Tibial artery (tissue), 4 donors: ENCODE data around the gene TMEM81.

ENCODE experiments used
- DNase-seq, 2 donors: peaks; one replicate each; pipeline ENCODE4 v3.0.0-alpha.2; 2019
- H3K27ac ChIP-seq, 2 donors: fragments of 200-600 bp; sonication (generic) in 1 of 2; 1 replicate in 1 of 2; 2 replicates in 1 of 2; pipeline ENCODE4 v1.5.1; 2018 to 2019; ENCODE audit warnings: mild to moderate bottlenecking in 1 of 2
- H3K27me3 ChIP-seq, 2 donors: fragments of 200-600 bp; sonication (generic) in 1 of 2; one replicate each; pipeline versions ENCODE4 v1.5.1 to v1.6.0; 2016 to 2019
- H3K36me3 ChIP-seq, 3 donors: fragments of 200-600 bp; sonication (generic) in 2 of 3; one replicate each; pipeline ENCODE4 v1.5.1; 2016 to 2019; ENCODE audit warnings: mild to moderate bottlenecking in 2 of 3
- H3K4me1 ChIP-seq, 4 donors: fragments of 200-600 bp; sonication (generic) in 2 of 4; 1 replicate in 3 of 4; 2 replicates in 1 of 4; pipeline ENCODE4 v1.5.1; 2016 to 2019
- H3K4me3 ChIP-seq, 2 donors: fragments of 200-600 bp; sonication (generic) in 1 of 2; 1 replicate in 1 of 2; 2 replicates in 1 of 2; pipeline ENCODE4 v1.5.1; 2018 to 2019; ENCODE audit warnings: mild to moderate bottlenecking in 2 of 2
- H3K9me3 ChIP-seq, 3 donors: fragments of 200-600 bp; sonication (generic) in 1 of 3; one replicate each; pipeline ENCODE4 v1.5.1; 2016 to 2019
- CTCF ChIP-seq, 2 experiments: fragments of 200-600 bp in 1 of 2; fragments of 450-650 bp in 1 of 2; IDR thresholded peaks; one replicate each; pipeline ENCODE4 v1.5.1; 2017 to 2019; ENCODE audit warnings: antibody characterized with exemption in 2 of 2, mild to moderate bottlenecking in 1 of 2, moderate library complexity in 1 of 2
- intact Hi-C: fragments of 100-400 bp; cut with DNase I; formaldehyde crosslinking; loops from one replicate; pipeline ENCODE4 v1.15.0; 2023; ENCODE audit warnings: low total_unique reads

TMEM81 gene

DNA sequence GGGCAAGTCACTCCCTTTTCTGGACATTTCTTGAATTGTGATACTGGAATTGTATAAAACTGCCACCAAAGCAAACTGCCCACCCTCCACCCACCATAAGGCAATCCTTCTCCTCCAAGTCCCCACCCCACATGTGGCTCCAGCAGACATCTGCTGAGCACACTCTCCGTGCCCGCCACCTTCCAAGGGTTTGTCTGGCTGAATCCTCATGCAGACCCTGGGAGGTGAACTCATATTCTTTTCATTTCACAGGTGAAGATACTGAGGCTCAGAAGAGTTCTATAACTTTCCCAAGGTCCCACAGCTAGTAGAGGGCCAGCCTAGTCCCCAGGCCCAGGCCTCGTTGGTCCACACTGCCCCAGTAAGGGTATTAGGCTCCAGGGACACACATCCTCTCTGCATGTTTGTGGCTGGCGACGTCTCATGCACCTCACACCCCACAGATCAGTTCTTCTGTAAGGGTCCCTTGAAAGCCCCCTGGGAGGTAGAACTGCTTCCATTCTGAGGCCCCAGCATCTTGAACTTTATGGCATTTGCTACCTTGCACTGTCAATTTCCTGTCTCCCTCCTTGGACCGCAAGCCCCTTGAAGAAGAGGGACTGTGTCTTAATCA, 27.2 kb downstream of the TMEM81 start:
- Histone ChIP-seq H3K4me3 (no peak overlapping the region), H3K36me3 (no peaks in the 10 kb centered on the region), H3K27me3 (peaks cover 0 to 14% of the 10 kb centered on the region in 2 donors), H3K4me1 (peaks cover 0 to 7% (median 2%) of the 10 kb centered on the region in 4 donors), H3K9me3 (no peaks in the 10 kb centered on the region), H3K27ac (no peak overlapping the region)
- intact Hi-C loops, result no loop called here
- DNase-seq, result no peak
- TF ChIP-seq CTCF (IDR thresholded peaks at IDR 0.05), result no peak

GRCh38 chr1:205056188-205056611, 28.1 kb downstream of the TMEM81 start:
- H3K36me3 ChIP-seq, result no peaks in the 10 kb centered on the region
- no peak overlapping the region for H3K4me3 ChIP-seq
- no peak overlapping the region for H3K27ac ChIP-seq
- DNase-seq, result no peak
- no peak for TF ChIP-seq CTCF (IDR thresholded peaks at IDR 0.05)
- H3K27me3 ChIP-seq, result peaks cover 0 to 20% of the 10 kb centered on the region in 2 donors
- peaks cover 0 to under 1% (median 0%) of the 10 kb centered on the region in 4 donors for H3K4me1 ChIP-seq
- H3K9me3 ChIP-seq, result no peaks in the 10 kb centered on the region
- intact Hi-C loops, result no loop called here

DNA sequence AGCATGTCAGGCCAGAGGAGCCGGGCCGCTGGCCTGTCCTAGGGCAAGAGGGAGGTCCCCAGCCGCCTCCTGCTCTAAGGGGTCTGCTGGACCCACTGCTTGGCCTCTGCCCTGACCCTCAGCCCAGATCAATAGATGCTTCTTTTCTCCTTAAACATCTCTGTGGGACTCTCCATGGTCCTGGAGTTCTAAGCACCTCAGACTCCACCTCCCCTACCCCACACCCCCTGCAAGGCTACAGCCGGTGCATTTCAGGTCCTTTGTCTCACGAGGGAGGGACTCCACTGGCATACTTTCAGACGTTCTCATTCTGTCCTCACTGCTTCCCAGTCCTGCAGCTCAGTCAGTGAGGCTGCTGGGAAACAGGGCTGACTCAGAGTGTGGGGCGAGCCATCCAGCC, 30.2 kb downstream of the TMEM81 start:
- Histone ChIP-seq H3K4me1 (no peaks in the 10 kb centered on the region), H3K27ac (no peak overlapping the region), H3K4me3 (no peak overlapping the region), H3K27me3 (peaks cover 0 to 33% of the 10 kb centered on the region in 2 donors), H3K36me3 (no peaks in the 10 kb centered on the region), H3K9me3 (no peaks in the 10 kb centered on the region)
- intact Hi-C loops, result no loop called here
- TF ChIP-seq CTCF (IDR thresholded peaks at IDR 0.05), result no peak
- DNase-seq, result no peak

DNA sequence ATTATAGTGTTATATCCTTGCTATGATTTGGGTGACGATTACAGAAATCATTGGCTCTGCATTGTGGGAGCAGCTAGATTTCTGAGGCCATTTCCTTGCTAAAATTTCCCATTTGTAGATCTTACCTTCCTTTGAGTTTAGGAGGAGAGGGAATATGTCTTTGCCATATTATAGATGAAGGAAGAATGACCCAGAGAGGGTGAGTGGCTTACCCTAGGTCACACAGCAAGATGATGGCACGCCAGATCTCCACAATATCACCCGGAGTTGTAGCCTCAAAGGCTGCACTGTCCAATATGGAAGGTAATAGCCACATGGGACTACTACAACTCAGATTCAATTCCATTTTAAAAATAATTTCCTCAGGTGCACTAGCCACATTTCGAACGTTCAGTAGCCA, 31.0 kb downstream of the TMEM81 start:
- Histone ChIP-seq H3K4me3 (no peak overlapping the region), H3K9me3 (no peaks in the 10 kb centered on the region), H3K27ac (no peak overlapping the region), H3K36me3 (no peaks in the 10 kb centered on the region), H3K4me1 (no peaks in the 10 kb centered on the region), H3K27me3 (peaks cover 0 to 37% of the 10 kb centered on the region in 2 donors)
- TF ChIP-seq CTCF (IDR thresholded peaks at IDR 0.05), result no peak
- DNase-seq, result no peak
- intact Hi-C loops, result no loop called here

DNA sequence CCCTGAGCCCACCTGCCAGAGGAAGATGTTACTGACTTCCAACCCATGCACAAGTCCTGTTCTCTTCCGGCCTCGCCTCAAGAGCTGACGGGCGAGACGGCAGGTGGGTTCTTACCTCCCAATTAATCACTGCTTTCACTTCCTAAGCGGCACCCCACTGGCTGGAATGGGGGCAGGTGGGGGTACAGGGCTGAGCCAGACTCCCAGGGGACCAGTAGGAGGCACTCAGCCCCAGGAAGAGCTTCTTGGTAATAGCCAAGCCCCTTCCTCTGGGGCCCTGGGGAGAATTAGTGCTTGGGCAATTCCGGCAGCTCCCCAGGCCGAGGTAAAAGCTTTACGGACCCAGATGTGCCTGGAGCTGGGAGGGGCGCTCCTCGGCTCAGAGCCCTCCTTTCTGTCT, 31.6 kb downstream of the TMEM81 start:
- Histone ChIP-seq H3K9me3 (no peaks in the 10 kb centered on the region), H3K36me3 (no peaks in the 10 kb centered on the region), H3K4me3 (no peak overlapping the region), H3K4me1 (no peaks in the 10 kb centered on the region), H3K27me3 (peaks cover 0 to 43% of the 10 kb centered on the region in 2 donors), H3K27ac (no peak overlapping the region)
- intact Hi-C loops, result no loop called here
- no peak for TF ChIP-seq CTCF (IDR thresholded peaks at IDR 0.05)
- DNase-seq, result no peak

DNA sequence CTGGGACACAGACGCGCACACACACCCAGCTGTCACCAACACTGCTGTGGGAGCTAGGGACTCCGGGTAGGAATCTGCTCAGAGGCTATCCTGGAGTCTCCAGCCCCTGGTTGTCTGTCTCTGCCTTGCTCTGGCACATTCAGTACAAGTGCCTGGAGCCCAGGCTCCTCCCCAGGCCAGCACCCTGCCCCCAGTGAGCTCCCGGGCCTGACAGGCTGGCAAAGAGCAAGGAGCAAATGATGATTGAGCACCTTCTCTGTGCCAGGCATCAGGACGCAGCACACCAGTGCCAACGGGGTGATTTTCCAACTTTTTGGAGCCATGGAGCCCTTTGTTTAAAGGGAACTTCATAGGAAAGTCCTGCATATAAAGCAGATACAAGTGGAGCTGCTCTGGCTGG, 34.8 kb downstream of the TMEM81 start:
- Histone ChIP-seq H3K4me1 (no peaks in the 10 kb centered on the region), H3K27ac (no peak overlapping the region), H3K27me3 (peaks cover 0 to 74% of the 10 kb centered on the region in 2 donors), H3K9me3 (no peaks in the 10 kb centered on the region), H3K36me3 (no peaks in the 10 kb centered on the region), H3K4me3 (no peak overlapping the region)
- no peak for DNase-seq
- intact Hi-C loops, result no loop called here
- TF ChIP-seq CTCF (IDR thresholded peaks at IDR 0.05), result no peak
